ENCODE results near the gene MAPK10.

MAPK10 gene

GRCh38 chr4:86247906-86248305 is 111.9 kb downstream of the MAPK10 start:
- no peak for DNase-seq (ENCODE audit: low spot score)
- TF ChIP-seq, protein P1, sequence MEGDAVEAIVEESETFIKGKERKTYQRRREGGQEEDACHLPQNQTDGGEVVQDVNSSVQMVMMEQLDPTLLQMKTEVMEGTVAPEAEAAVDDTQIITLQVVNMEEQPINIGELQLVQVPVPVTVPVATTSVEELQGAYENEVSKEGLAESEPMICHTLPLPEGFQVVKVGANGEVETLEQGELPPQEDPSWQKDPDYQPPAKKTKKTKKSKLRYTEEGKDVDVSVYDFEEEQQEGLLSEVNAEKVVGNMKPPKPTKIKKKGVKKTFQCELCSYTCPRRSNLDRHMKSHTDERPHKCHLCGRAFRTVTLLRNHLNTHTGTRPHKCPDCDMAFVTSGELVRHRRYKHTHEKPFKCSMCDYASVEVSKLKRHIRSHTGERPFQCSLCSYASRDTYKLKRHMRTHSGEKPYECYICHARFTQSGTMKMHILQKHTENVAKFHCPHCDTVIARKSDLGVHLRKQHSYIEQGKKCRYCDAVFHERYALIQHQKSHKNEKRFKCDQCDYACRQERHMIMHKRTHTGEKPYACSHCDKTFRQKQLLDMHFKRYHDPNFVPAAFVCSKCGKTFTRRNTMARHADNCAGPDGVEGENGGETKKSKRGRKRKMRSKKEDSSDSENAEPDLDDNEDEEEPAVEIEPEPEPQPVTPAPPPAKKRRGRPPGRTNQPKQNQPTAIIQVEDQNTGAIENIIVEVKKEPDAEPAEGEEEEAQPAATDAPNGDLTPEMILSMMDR (IDR thresholded peaks at IDR 0.05; ENCODE audit: extremely low read depth, missing control alignments), result no peak

DNA sequence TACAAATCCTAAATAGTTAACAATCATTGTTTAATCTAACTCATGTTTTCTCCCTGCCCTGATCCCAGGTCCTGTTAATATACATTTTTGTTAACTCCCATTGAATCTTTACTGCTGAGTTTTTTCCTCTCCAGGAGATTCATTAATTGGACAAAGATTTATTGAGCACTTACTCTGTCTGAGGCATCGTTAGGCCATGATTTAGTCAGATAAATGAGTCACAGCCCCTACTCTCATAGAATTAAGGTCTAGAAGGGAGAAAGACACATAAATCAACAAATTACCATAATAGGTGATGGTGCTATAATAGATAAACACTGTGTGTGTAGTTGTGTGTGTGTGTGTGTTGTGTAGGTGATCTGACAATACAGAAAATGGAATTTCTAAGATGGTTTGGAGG is 112.5 kb downstream of the MAPK10 start:
- TF ChIP-seq, protein P1 (IDR thresholded peaks at IDR 0.05; ENCODE audit: extremely low read depth, missing control alignments), result no peak
- DNase-seq (ENCODE audit: low spot score), result no peak

GRCh38 chr4:86243750-86244149 is 116.1 kb downstream of the MAPK10 start:
- TF ChIP-seq, protein P1 (IDR thresholded peaks at IDR 0.05; ENCODE audit: extremely low read depth, missing control alignments), result no peak
- DNase-seq (ENCODE audit: low spot score), result no peak

GRCh38 chr4:86242677-86243076 is 117.2 kb downstream of the MAPK10 start:
- DNase-seq (ENCODE audit: low spot score), result no peak
- TF ChIP-seq, protein P1 (IDR thresholded peaks at IDR 0.05; ENCODE audit: extremely low read depth, missing control alignments), result no peak

DNA sequence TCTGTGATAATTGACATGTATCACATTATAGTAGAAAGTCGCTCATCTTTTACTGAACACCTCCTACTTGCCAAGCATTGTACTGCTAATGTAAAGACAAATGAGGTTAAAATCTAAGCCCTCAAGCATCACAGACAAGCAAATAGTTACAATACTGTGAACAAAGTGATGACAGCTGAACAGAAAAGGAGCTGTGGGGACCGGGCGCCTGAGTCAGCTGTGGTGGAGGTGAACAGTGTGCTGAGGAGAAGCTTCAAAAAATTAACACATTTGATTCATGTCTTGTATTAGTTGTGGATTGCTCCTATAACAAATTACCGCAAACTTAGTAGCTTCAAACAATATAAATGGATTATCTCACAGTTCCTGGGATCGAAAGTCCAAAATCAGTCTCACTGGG is 124.3 kb downstream of the MAPK10 start:
- no peak for DNase-seq (ENCODE audit: low spot score)
- TF ChIP-seq, protein P1 (IDR thresholded peaks at IDR 0.05; ENCODE audit: extremely low read depth, missing control alignments), result no peak

- no peak for DNase-seq (ENCODE audit: low spot score)
- TF ChIP-seq, protein P1 (IDR thresholded peaks at IDR 0.05; ENCODE audit: extremely low read depth, missing control alignments), result no peak
These were observed 126.2 kb downstream of the MAPK10 start for GRCh38 chr4:86233681-86234080.

DNA sequence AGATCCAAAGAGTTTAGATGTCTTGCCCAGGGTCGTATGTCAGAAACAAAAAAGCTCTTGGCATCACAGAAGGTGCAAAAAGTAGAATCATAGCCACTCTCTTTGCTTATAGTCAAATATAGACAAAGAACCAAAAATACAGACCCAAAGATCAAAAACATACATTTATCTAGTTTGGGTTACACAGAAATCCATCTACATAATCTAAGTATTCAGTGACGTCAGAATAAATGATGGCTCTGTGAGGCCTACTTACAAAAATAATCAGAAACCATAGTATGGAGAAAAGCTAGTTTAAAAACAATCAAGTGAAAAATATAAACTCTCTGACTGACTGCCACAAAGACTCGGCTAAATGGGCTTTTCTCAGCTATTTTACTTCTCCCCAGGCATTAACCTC is 126.8 kb downstream of the MAPK10 start:
- TF ChIP-seq, protein P1 (IDR thresholded peaks at IDR 0.05; ENCODE audit: extremely low read depth, missing control alignments), result no peak
- no peak for DNase-seq (ENCODE audit: low spot score)
